Stimulated activated CD4-positive, alpha-beta T cell treated with anti-CD3 and anti-CD28 coated beads, Interleukin-12 subunit alpha, Interleukin-12 subunit beta, amount 100 ng/mL, for 24 hours (primary cell): ENCODE results near the gene TTLL11.
"Not testable (repeated sequence)": the region's sequence is repeated elsewhere in the genome, so short reads cannot be mapped to it uniquely, and the experiment has no call there.

ENCODE experiments used
- DNase-seq, 2 experiments: peaks; one replicate each; pipeline ENCODE4 v3.0.0-alpha.2; 2020; ENCODE audit warnings: low read depth in 2 of 2

TTLL11 gene

GRCh38 chr9:122084026-122084675 lies 9.0 kb downstream of the TTLL11 start:
- no peak for DNase-seq

DNA sequence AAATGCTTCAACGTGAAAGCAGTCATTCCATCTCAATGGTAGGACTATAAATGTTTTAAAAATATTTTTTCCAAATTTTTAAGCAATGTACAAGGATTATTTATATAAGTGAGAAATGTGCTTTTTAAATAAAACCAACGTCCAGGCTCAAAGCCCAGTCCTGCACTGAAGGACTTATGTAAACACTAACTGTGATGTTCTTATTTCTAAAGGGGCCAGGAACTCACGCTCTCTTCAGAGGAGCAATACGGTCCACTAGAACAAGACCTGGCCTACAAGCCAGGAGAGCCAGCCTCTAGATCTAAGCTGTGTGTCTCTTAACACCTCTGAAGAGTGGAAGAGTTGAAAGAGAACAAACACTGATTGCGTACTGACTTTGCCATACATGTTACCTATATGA lies 12.1 kb downstream of the TTLL11 start:
- no peak for DNase-seq

- no peak for DNase-seq
Observed at GRCh38 chr9:122078557-122078956, 14.6 kb downstream of the TTLL11 start.

- no peak for DNase-seq
Observed at GRCh38 chr9:122076773-122077172, 16.3 kb downstream of the TTLL11 start.

DNA sequence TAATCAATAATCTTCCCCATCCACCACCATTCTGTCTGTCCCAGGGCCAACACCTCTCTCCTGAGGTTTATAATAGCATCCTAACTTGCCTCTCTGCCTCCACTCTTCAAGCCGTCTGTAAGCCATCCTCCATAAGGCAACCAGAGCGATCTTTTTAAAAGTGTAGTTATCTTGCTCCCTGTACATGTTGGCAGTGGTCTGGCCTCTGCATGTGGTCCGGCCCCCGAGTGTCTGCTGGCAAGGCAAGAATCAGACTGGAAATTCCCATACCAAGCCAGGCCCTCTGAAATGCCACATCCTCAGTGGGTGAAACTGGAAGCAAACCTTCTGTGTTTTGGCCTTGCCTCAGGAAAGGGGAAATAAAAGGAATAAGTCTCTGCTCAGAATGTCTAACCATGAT lies 17.0 kb downstream of the TTLL11 start:
- DNase-seq: no peak

GRCh38 chr9:122075135-122076030 lies 17.7 kb downstream of the TTLL11 start:
- DNase-seq: no peak

GRCh38 chr9:122071715-122072114 lies 21.4 kb downstream of the TTLL11 start:
- no peak for DNase-seq

DNA sequence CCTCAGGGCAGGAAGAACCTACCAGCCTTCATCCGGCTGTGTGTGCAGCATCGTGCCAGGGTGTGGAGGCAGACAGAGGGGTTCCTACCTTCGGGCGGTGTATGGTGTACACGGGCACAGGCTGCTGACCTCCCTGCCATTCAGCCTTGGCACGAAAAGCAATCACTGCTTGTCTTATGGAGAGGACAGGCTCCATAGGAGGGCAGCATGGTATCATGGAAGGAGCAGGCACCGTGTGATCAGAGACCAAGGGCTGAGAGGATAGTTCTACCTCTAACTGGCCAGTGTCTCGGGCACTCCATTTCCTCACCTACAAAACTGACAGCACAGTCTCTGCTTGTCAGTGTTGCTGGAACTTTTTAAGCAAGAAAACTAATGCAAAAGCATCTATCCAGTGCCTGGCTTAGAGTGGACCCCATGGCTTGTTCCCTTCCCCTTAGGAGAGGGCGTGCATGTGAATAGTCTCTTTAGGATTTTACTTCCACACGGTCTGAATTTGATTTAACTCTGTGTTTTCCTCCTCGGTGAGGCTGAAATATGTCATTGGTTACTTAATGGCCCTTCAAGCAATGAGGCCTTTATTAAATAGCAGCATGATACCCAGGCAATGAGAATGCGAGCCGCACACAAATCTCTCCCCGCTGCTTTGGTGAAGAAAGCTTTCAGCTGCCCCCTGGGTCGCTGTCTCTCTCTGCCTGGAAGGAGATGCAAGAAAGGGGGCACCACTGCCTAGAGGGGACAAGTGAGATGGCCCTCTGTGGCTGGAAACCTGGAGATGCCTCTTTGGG lies 22.2 kb downstream of the TTLL11 start:
- no peak for DNase-seq

DNA sequence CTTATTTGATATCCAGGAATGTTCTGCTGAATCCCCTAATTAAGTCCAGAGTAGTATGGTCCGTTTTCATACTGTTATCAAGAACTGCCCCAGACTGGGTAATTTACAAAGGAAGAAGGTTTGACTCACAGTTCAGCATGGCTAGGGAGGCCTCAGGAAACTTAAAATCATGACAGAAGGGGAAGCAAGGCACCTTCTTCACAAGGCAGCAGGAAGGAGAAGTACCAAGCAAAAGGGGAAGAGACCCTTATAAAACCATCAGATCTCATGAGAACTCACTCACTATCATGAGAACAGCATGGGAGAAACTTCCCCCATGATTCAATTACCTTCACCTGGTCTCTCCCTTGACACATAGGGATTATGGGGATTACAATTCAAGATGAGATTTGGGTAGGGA lies 26.4 kb downstream of the TTLL11 start:
- not testable (repeated sequence) for DNase-seq

DNA sequence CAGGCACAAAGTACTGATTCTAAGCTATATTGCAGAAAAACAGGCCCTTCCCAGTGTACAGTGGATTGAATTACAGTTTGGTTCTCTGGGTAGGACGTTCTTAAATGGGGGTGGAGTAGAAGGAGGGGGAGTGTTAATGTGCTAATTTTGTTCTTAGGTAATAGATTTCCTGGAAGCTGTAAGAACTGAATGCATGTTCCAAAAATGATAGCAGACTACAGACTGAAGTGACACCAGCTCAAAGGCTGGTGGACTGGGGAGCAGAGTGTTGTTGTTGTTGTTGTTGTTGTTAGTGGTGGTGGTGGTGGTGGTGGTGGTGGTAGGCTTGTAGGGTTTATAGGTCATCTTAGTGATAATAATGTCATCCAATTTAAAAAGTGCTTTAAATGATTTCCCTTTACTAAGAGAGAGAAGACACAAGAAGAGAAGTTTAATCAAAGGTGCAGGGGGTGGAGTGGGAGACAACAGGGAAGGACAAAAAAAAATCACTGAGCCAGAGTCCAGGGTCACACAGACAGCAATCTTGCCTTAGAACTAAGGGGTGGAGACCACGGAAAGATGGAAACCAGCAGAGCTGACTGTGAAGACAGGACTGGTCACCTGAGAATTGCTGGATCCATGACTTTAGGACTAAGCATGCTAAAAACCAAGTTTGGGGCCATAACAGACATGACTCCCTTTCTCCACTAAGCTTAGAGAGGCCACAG lies 27.0 kb downstream of the TTLL11 start:
- no peak for DNase-seq

DNA sequence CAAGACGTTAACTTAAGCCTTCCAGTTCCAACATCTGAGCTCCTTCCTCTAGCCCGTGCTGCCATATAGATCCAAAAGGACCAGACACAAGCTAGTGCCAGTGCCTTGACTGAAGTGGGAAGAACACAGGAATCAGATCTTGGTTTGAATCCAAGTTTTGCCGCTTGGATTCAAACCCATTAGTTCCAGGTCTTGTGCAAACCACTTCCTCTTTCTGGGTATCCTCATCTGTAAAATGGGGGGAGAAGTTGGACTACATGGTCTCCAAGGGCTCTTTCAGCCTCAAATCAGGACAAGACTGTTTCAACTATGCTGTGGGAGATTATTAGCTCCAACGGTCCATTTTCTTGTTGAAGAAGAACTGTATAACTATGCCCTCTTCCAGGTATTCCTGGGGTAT lies 32.6 kb downstream of the TTLL11 start:
- no peak for DNase-seq

DNA sequence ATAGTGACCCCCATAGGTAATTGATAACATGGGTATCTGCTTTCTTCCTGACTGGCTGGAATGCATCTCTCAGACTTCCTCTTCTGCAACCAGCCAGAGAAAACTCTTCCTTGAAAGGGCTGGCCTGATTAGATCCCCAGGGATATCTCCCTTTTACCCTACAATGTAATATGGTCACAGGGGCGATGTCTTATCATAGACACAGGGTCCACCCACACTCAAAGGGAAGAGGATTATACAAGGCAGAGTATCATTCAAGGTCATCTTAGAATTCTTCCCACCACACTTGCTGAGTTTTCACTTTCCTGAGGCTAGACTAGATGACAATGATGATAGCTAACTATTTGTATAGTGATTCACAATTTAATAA lies 33.2 kb downstream of the TTLL11 start:
- no peak for DNase-seq

- no peak for DNase-seq
Observed at GRCh38 chr9:122059214-122059954, 33.7 kb downstream of the TTLL11 start.

DNA sequence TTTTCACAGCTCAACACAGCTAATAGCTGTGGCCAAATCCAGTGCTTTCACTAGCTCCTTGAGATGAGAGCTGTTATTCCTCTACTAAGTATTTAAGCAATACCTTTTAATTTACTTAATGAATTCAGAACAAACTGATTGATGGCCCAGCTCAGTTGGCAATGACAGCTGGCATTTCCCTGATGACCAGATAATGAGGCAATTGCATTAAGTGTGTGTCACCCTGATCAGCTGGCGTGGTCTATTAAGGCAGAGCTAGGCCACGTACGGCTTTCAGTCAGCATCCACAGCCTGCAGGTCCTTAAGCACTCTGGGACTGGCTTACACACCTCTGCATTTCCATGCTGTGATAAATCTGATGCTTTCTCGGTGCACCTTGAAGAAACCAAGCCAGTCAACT lies 34.4 kb downstream of the TTLL11 start:
- DNase-seq: no peak

DNA sequence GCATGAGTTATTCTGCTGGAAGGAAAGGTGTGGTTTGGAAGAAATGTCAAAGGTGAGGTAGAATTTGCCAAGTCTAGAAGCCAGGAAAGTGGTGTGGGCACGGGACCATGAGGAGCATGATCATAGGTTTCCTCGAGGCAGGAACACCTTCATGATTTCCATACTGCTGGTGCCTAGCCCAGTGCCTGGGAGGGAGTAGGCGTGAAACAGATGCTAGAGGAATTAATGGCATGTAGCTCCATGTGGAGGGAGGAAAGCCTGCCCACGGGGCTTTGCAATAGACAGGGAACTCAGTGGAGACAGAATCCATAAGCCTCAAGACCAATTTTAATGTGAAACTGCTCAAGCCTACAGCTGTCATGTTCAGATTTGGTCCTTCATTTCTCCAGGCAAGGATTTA lies 35.1 kb downstream of the TTLL11 start:
- DNase-seq: no peak

GRCh38 chr9:122057211-122057610 lies 35.9 kb downstream of the TTLL11 start:
- no peak for DNase-seq

GRCh38 chr9:122056484-122056883 lies 36.6 kb downstream of the TTLL11 start:
- no peak for DNase-seq

- no peak for DNase-seq
Observed at GRCh38 chr9:122055701-122056100, 37.4 kb downstream of the TTLL11 start.

DNA sequence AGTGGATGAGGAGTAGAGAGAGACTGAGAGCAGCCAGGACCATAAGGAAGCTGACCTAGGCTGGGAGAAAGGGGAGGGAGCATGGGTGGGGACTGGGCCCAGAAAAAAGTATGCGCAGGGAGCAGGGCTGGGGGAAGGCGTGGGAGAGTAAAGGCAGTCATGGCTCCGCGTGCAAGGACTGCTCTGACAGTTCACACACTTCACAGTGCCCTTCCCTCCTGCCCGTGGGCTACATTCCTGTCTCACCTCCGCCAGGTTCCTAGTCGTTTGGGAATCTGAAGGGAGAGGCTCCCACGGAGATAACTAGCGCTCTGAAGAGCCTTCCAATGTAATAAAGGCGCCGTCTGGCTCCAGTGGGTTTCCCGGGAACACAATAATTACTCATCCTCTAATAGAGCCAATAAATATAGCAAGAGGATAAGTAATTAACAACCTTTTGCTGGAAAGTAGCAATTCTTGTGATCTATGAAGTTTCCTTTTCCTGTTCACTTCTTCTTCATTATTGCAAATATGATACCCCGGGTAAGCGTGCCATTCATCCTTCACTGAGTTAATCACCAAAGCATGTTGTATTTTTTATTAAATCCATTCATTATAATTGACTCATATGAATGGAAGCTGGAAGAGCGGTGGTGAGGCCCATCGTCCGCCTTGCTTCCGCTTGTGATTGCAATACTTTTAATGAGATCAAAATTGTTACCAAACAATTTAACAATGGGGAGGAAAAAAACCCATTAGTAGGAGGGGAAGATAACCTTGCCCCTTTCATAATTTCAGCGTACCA lies 39.3 kb downstream of the TTLL11 start:
- no peak for DNase-seq

DNA sequence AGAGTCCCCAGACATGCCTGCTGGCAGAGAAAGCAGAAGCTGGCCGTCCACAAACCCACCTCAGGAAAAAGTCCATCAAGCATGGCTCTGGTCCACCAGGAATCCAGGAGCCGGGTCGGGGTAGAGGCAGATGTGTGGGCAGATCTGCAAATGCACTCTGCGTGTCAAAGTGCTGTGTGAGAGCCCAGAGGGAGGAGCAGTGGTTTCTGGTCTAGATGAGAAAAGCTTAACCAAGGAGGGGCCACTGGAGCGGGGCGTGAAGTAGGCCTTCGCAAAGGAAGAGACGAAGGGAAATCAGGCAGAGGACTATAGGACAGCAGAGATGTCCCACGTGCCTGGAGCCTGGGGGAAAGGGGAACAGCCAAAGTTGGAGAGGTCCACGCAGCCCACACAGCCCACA lies 40.0 kb downstream of the TTLL11 start:
- no peak for DNase-seq
